Trophoblast cell (in vitro differentiated cells and primary cell): ENCODE results near the gene TYK2.
A peak's percentile ranks its signal among the peaks of the same experiment; 100 is the strongest.

Experiments
- DNase-seq, 2 donors: peaks; one replicate each; pipeline ENCODE4 v3.0.0-alpha.2; 2016
- H2AFZ ChIP-seq: 2 replicates; pipeline ENCODE4 v1.6.1; 2013; ENCODE audit warnings: low read length, moderate library complexity, mild to moderate bottlenecking; ENCODE audit not compliant: insufficient read depth, poor library complexity
- H2AK5ac ChIP-seq: 2 replicates; pipeline ENCODE4 v1.6.1; 2013; ENCODE audit warnings: mild to moderate bottlenecking, low read length
- H2BK120ac ChIP-seq: 2 replicates; pipeline ENCODE4 v1.6.1; 2013; ENCODE audit warnings: low read length, mild to moderate bottlenecking, moderate library complexity; ENCODE audit not compliant: insufficient read depth, poor library complexity
- H2BK12ac ChIP-seq: 2 replicates; pipeline ENCODE4 v1.6.1; 2013; ENCODE audit warnings: mild to moderate bottlenecking, low read length, moderate library complexity
- H2BK5ac ChIP-seq: 2 replicates; pipeline ENCODE4 v1.6.1; 2013; ENCODE audit warnings: low read length, low read depth, moderate library complexity, mild to moderate bottlenecking; ENCODE audit not compliant: poor library complexity
- H3K14ac ChIP-seq: 2 replicates; pipeline ENCODE4 v1.6.1; 2013; ENCODE audit warnings: mild to moderate bottlenecking, low read length
- H3K18ac ChIP-seq: 2 replicates; pipeline ENCODE4 v1.6.1; 2013; ENCODE audit warnings: mild to moderate bottlenecking, low read length
- H3K23ac ChIP-seq: 2 replicates; pipeline ENCODE4 v1.6.1; 2013; ENCODE audit warnings: low read length
- H3K27ac ChIP-seq: 2 replicates; pipeline ENCODE4 v1.5.1; 2013; ENCODE audit warnings: low read depth, mild to moderate bottlenecking, inconsistent platforms, low read length, moderate library complexity
- H3K27me3 ChIP-seq: 2 replicates; pipeline ENCODE4 v1.6.1; 2013; ENCODE audit warnings: inconsistent platforms, mild to moderate bottlenecking, low read length, moderate library complexity; ENCODE audit not compliant: insufficient read depth
- H3K36me3 ChIP-seq, 2 experiments: 1 replicate in 1 of 2; 2 replicates in 1 of 2; pipeline ENCODE4 v1.6.1; 2013; ENCODE audit warnings: low read length in 2 of 2, mild to moderate bottlenecking in 2 of 2, moderate library complexity in 1 of 2; ENCODE audit not compliant: insufficient read depth in 2 of 2, control insufficient read depth in 1 of 2
- H3K4ac ChIP-seq: 2 replicates; pipeline ENCODE4 v1.6.1; 2013; ENCODE audit warnings: low read depth, mild to moderate bottlenecking, low read length, moderate library complexity
- H3K4me1 ChIP-seq, 2 experiments: 1 replicate in 1 of 2; 2 replicates in 1 of 2; pipeline ENCODE4 v1.6.1; 2013; ENCODE audit warnings: low read length in 2 of 2, mild to moderate bottlenecking in 2 of 2, moderate library complexity in 1 of 2; ENCODE audit not compliant: insufficient read depth in 2 of 2, control insufficient read depth in 1 of 2
- H3K4me2 ChIP-seq: 2 replicates; pipeline ENCODE4 v1.6.1; 2013; ENCODE audit warnings: inconsistent platforms, mild to moderate bottlenecking, low read length, moderate library complexity
- H3K4me3 ChIP-seq: 2 replicates; pipeline ENCODE4 v1.5.1; 2013; ENCODE audit warnings: mild to moderate bottlenecking, low read depth, low read length, inconsistent platforms
- H3K79me1 ChIP-seq: one replicate; pipeline ENCODE4 v1.6.1; 2013; ENCODE audit warnings: low read length
- H3K79me2 ChIP-seq: 2 replicates; pipeline ENCODE4 v1.6.1; 2013; ENCODE audit warnings: low read length, mild to moderate bottlenecking; ENCODE audit not compliant: control insufficient read depth, insufficient read depth, poor library complexity
- H3K9ac ChIP-seq: 2 replicates; pipeline ENCODE4 v1.6.1; 2013; ENCODE audit warnings: mild to moderate bottlenecking, low read length
- H3K9me3 ChIP-seq: 2 replicates; pipeline ENCODE4 v1.6.1; 2013; ENCODE audit warnings: low read depth, mild to moderate bottlenecking, control low read depth, inconsistent platforms, low read length; ENCODE audit not compliant: insufficient read depth
- H4K12ac ChIP-seq: 2 replicates; pipeline ENCODE4 v1.6.1; 2013; ENCODE audit warnings: low read depth, mild to moderate bottlenecking, low read length, moderate library complexity
- H4K8ac ChIP-seq: 2 replicates; pipeline ENCODE4 v1.6.1; 2013; ENCODE audit warnings: low read depth, mild to moderate bottlenecking, low read length, moderate library complexity
- H4K91ac ChIP-seq: one replicate; pipeline ENCODE4 v1.6.1; 2013; ENCODE audit warnings: low read depth, mild to moderate bottlenecking, low read length, moderate library complexity
- WGBS: extraction: QIAGEN DNeasy Blood & Tissue Kit; methylation state at CpG from one replicate; pipeline ENCODE4 v1.1.7; 2013; ENCODE audit warnings: missing lambda C conversion rate; ENCODE audit not compliant: insufficient read length, insufficient coverage; ENCODE audit errors: extremely low coverage; 5-methylcytosine and 5-hydroxymethylcytosine counted together

Gene TYK2

DNA sequence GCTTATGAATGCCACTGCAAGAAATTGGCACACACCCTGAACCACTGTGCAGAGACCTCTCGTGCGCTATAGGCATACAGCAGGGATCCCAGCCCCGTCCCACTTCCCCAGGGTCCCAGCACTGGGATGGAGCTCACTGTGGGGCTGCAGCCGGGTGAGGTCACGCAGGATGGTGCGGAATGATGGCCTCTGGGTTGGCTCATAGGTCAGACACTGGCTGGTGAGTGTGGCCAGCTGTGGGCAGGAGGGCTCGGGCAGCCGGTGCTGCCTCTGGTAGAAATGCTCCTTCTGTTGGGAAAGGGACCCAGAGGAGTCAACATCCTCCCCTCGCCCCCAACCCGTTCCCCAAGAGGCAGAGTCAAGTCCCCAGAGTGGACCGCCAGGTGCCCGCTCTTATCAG is 23.9 kb downstream of the TYK2 start:
- Histone ChIP-seq H2BK5ac (no peak overlapping the region), H3K4me1 (peaks cover 5 to 14% of the 10 kb centered on the region in 2 experiments), H3K9ac (no peak overlapping the region), H3K9me3 (peaks cover 10% of the 10 kb centered on the region), H3K36me3 (peaks cover 42 to 46% of the 10 kb centered on the region in 2 experiments), H3K14ac (no peak overlapping the region), H2BK12ac (no peak overlapping the region), H3K18ac (no peak overlapping the region), H3K27me3 (no peaks in the 10 kb centered on the region), H3K79me2 (no peaks in the 10 kb centered on the region), H3K23ac (no peak overlapping the region), H3K4ac (no peak overlapping the region), H3K27ac (no peak overlapping the region), H2AFZ (no peak overlapping the region), H2AK5ac (no peak overlapping the region), H3K4me2 (no peak overlapping the region), H4K12ac (no peak overlapping the region), H2BK120ac (no peak overlapping the region), H3K4me3 (no peak overlapping the region), H4K91ac (no peak overlapping the region), H3K79me1 (no peaks in the 10 kb centered on the region), H4K8ac (no peak overlapping the region)
- WGBS = no CpG with 5 or more reads among the region's 12 CpGs
- DNase-seq = no peak

DNA sequence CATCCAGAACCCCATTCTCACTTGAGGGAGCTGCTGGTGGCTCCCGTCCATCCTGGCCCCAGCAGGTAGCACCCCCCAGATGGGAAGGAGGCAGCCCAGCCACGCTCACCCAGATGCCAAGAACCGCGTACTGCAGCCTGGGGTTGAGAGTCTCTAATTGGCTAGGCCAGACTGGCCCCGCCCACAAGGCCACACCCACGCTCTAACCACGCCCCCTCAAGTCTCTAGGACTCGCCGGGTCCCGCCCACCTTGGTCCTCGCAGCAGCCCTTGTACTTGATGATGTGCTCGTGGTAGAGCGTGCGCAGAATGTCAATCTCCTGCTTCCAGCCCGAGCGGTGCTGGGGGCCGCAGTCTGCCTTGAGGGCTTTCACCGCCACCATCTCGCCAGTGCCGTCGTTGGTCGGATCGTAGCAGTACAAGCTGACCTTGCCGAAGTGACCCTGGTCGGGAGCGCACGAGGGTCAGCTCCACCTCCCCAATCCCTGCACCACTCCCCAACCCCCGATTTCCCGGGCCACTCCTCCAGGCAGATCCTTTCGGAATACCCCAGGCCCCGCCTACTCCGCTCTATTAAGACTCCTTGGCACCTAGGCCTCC is 26.5 kb downstream of the TYK2 start:
- Histone ChIP-seq H3K23ac (no peak overlapping the region), H3K79me1 (no peaks in the 10 kb centered on the region), H2BK120ac (no peak overlapping the region), H3K36me3 (peaks cover 37% of the 10 kb centered on the region in 2 experiments), H3K79me2 (no peaks in the 10 kb centered on the region), H3K9me3 (peaks cover 10% of the 10 kb centered on the region), H3K14ac (no peak overlapping the region), H4K8ac (no peak overlapping the region), H3K9ac (no peak overlapping the region), H3K4me1 (peaks cover 5 to 14% of the 10 kb centered on the region in 2 experiments), H2AK5ac (no peak overlapping the region), H3K4ac (no peak overlapping the region), H4K91ac (no peak overlapping the region), H3K4me3 (no peak overlapping the region), H3K18ac (no peak overlapping the region), H3K27ac (no peak overlapping the region), H3K27me3 (no peaks in the 10 kb centered on the region), H2BK12ac (no peak overlapping the region), H2BK5ac (no peak overlapping the region), H2AFZ (no peak overlapping the region), H3K4me2 (peak overlapping the region; percentile 28), H4K12ac (no peak overlapping the region)
- WGBS = no CpG with 5 or more reads among the region's 32 CpGs
- no peak for DNase-seq

DNA sequence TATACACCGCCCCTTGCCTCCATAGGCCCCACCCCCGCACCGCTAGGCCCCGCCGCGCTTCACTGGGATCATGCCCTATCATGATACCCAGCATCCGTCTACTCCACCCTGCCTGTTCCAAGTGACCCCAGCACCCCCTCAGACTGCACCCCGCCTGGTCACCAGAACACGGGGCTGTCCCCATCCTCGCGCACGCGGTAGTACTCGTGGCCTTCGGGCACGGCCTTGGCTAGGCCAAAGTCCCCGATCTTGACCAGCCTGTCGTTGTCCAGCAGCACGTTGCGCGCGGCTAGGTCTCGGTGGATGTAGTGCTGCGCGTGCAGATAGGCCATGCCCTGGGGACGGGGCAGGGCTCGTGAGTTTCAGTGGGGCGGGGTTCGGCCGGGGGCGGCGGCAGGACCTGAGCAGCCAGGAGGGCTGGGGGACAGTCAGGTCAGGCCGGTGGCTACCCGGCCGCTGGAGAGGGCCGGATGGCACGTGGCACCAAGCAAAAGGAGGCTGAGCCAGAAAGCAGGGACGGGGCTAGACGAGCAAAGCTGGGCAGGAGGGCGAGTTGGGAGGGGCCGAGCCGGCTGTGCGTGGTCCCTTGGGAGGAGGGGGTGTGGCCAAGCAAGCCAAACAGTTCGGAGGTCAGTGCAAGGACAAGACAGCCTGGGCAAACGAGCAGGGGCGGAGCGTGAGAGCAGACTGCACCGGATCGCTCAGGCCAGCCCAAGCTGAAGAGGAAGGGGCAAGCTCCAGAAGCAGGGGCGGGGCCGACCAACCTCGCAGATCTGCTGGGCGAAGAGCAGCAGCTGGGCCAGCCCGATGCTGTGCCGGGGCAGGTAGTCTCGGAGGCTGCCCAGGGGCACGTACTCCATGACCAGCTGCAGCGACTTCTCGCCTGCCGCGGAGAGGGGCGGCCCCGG is 27.4 kb downstream of the TYK2 start:
- Histone ChIP-seq H2BK120ac (no peak overlapping the region), H3K4me1 (peaks cover 5 to 14% of the 10 kb centered on the region in 2 experiments), H3K4ac (no peak overlapping the region), H3K23ac (no peak overlapping the region), H3K79me2 (no peaks in the 10 kb centered on the region), H2BK12ac (no peak overlapping the region), H3K79me1 (no peaks in the 10 kb centered on the region), H3K36me3 (peaks cover 33 to 35% of the 10 kb centered on the region in 2 experiments), H2AFZ (peak overlapping the region; percentile 9), H3K9ac (no peak overlapping the region), H3K14ac (no peak overlapping the region), H2AK5ac (no peak overlapping the region), H3K27ac (no peak overlapping the region), H3K18ac (no peak overlapping the region), H2BK5ac (no peak overlapping the region), H3K9me3 (peaks cover 10% of the 10 kb centered on the region), H4K91ac (no peak overlapping the region), H3K4me2 (peak overlapping the region; percentile 28), H3K4me3 (peak overlapping the region; percentile 30), H4K8ac (no peak overlapping the region), H3K27me3 (no peaks in the 10 kb centered on the region), H4K12ac (no peak overlapping the region)
- no CpG with 5 or more reads among the region's 63 CpGs for whole genome bisulfite sequencing
- DNase-seq = no peak

DNA sequence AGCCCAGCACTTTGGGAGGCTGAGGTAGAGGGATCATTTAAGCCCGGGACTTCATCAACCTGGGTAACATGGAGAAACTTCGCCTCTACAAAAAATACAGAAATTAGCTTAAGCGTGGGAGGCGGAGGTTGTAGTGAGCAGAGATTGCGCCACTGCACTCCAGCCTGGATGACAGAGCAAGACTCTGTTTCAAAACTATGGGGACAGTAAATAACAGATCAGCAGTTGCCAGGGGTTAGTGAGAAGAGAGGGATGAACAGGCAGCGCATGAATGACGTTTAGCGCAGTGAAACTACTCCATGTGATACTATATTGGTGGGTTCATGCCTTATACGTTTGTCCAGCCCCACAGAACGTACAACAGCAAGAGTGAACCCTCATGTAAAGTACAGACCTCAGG is 33.9 kb downstream of the TYK2 start:
- H2AK5ac ChIP-seq = no peak overlapping the region
- H3K79me1 ChIP-seq = no peaks in the 10 kb centered on the region
- H3K4ac ChIP-seq = no peak overlapping the region
- H3K4me1 ChIP-seq = no peaks in the 10 kb centered on the region
- H3K9ac ChIP-seq = no peak overlapping the region
- no peak overlapping the region for H2AFZ ChIP-seq
- no peak overlapping the region for H2BK12ac ChIP-seq
- no peak overlapping the region for H3K4me3 ChIP-seq
- H3K4me2 ChIP-seq = no peak overlapping the region
- H3K79me2 ChIP-seq = no peaks in the 10 kb centered on the region
- no peak overlapping the region for H4K12ac ChIP-seq
- H2BK120ac ChIP-seq = no peak overlapping the region
- WGBS = no CpG with 5 or more reads among the region's 10 CpGs
- no peak overlapping the region for H3K18ac ChIP-seq
- no peak overlapping the region for H3K23ac ChIP-seq
- H4K8ac ChIP-seq = no peak overlapping the region
- H3K9me3 ChIP-seq = no peaks in the 10 kb centered on the region
- H2BK5ac ChIP-seq = no peak overlapping the region
- H3K14ac ChIP-seq = no peak overlapping the region
- DNase-seq = peak; percentile 49 to 51
- H3K27ac ChIP-seq = no peak overlapping the region
- no peak overlapping the region for H4K91ac ChIP-seq
- no peaks in the 10 kb centered on the region for H3K27me3 ChIP-seq
- H3K36me3 ChIP-seq = peaks cover 7 to 8% of the 10 kb centered on the region in 2 experiments
